HEK293 (cell line): ENCODE data around the gene GUK1.
A peak's percentile ranks its signal among the peaks of the same experiment; 100 is the strongest.

Experiments
- CTCF ChIA-PET: fragments of 350-600 bp; formaldehyde crosslinking; extraction: SDS; loops from one replicate; lab custom pipeline; 2021; ENCODE audit warnings: antibody characterized with exemption; lab: Yijun Ruan, JAX
- POLR2A ChIA-PET: fragments of 300-600 bp; formaldehyde crosslinking; extraction: SDS; loops from one replicate; lab custom pipeline; 2020; ENCODE audit warnings: antibody characterized with exemption, inconsistent platforms; lab: Yijun Ruan, JAX
- H3K27ac ChIP-seq: fragments of 200-500 bp; sonication (Bioruptor generic); 2 replicates; pipeline ENCODE4 v1.5.1; 2014; ENCODE audit warnings: low read depth, low read length, control low read depth, inconsistent platforms; ENCODE audit errors: extremely low read depth
- H3K36me3 ChIP-seq, 2 experiments: fragments of 200-500 bp in 1 of 2; sonication (Bioruptor generic) in 1 of 2; 1 replicate in 1 of 2; 2 replicates in 1 of 2; pipeline ENCODE4 v1.5.1; 2014 to 2017; ENCODE audit warnings: inconsistent platforms in 2 of 2, low read length in 2 of 2; ENCODE audit not compliant: control insufficient read depth in 2 of 2, insufficient read depth in 1 of 2
- H3K4me1 ChIP-seq: fragments of 200-500 bp; sonication (Bioruptor generic); 2 replicates; pipeline ENCODE4 v1.5.1; 2014; ENCODE audit warnings: mild to moderate bottlenecking, low read length, inconsistent platforms; ENCODE audit not compliant: control insufficient read depth, insufficient read depth
- H3K4me3 ChIP-seq: 2 replicates; pipeline ENCODE4 v1.5.1; 2011; ENCODE audit warnings: low read depth, mild to moderate bottlenecking, control low read depth, low read length, moderate library complexity
- H3K9me3 ChIP-seq: fragments of 200-500 bp; sonication (Bioruptor generic); 2 replicates; pipeline ENCODE4 v1.5.1; 2014; ENCODE audit warnings: low read depth, low read length, inconsistent platforms; ENCODE audit not compliant: control insufficient read depth, insufficient read depth
- BCL11A ChIP-seq: fragments of 450-650 bp; formaldehyde crosslinking; IDR thresholded peaks from 2 replicates; pipeline ENCODE4 v1.5.1; 2016; ENCODE audit warnings: low read depth, missing biosample characterization, missing genetic modification characterization
- BCL11B ChIP-seq: fragments of 450-650 bp; formaldehyde crosslinking; IDR thresholded peaks from 2 replicates; pipeline ENCODE4 v1.5.1; 2016; ENCODE audit warnings: low read depth, missing biosample characterization, missing genetic modification characterization
- EGR2 ChIP-seq: fragments of 450-650 bp; formaldehyde crosslinking; IDR thresholded peaks from 2 replicates; pipeline ENCODE4 v1.5.1; 2016; ENCODE audit warnings: low read depth, missing biosample characterization, missing genetic modification characterization
- GLIS2 ChIP-seq: fragments of 450-650 bp; formaldehyde crosslinking; IDR thresholded peaks from 2 replicates; pipeline ENCODE4 v1.5.1; 2016; ENCODE audit warnings: missing biosample characterization, missing genetic modification characterization
- KLF10 ChIP-seq: fragments of 450-650 bp; IDR thresholded peaks from 2 replicates; pipeline ENCODE4 v1.5.1; 2018; ENCODE audit warnings: missing biosample characterization, mild to moderate bottlenecking, missing genetic modification characterization
- PATZ1 ChIP-seq: fragments of 450-650 bp; formaldehyde crosslinking; IDR thresholded peaks from 2 replicates; pipeline ENCODE4 v1.5.1; 2016; ENCODE audit warnings: missing biosample characterization, missing genetic modification characterization
- PRDM1 ChIP-seq: fragments of 450-650 bp; formaldehyde crosslinking; IDR thresholded peaks from 2 replicates; pipeline ENCODE4; 2016; ENCODE audit warnings: missing biosample characterization, missing genetic modification characterization
- REST ChIP-seq: fragments of 450-650 bp; formaldehyde crosslinking; IDR thresholded peaks from 2 replicates; pipeline ENCODE4 v1.5.1; 2016; ENCODE audit warnings: missing biosample characterization, missing genetic modification characterization
- YY1 ChIP-seq: fragments of 450-650 bp; formaldehyde crosslinking; IDR thresholded peaks from 2 replicates; pipeline ENCODE4 v1.5.1; 2018; ENCODE audit warnings: missing biosample characterization, missing genetic modification characterization
- ZBTB1 ChIP-seq: fragments of 450-650 bp; formaldehyde crosslinking; IDR thresholded peaks from 2 replicates; pipeline ENCODE4 v1.5.1; 2016; ENCODE audit warnings: missing biosample characterization, missing genetic modification characterization
- ZBTB17 ChIP-seq: fragments of 450-650 bp; formaldehyde crosslinking; IDR thresholded peaks from 2 replicates; pipeline ENCODE4 v1.5.1; 2016; ENCODE audit warnings: missing biosample characterization, missing genetic modification characterization
- ZBTB44 ChIP-seq: fragments of 450-650 bp; IDR thresholded peaks from 2 replicates; pipeline ENCODE4 v1.5.1; 2018; ENCODE audit warnings: missing biosample characterization, mild to moderate bottlenecking, missing genetic modification characterization
- ZBTB8A ChIP-seq: fragments of 450-650 bp; formaldehyde crosslinking; IDR thresholded peaks from 2 replicates; pipeline ENCODE4 v1.5.1; 2016; ENCODE audit warnings: missing biosample characterization, missing genetic modification characterization
- ZFP37 ChIP-seq: fragments of 450-650 bp; formaldehyde crosslinking; IDR thresholded peaks from 2 replicates; pipeline ENCODE4 v1.5.1; 2016; ENCODE audit warnings: missing biosample characterization, missing genetic modification characterization
- ZNF148 ChIP-seq: fragments of 450-650 bp; formaldehyde crosslinking; IDR thresholded peaks from 2 replicates; pipeline ENCODE4 v1.5.0; 2017; ENCODE audit warnings: missing biosample characterization, missing genetic modification characterization, borderline replicate concordance
- ZNF16 ChIP-seq: fragments of 450-650 bp; formaldehyde crosslinking; IDR thresholded peaks from 2 replicates; pipeline ENCODE4 v1.5.1; 2016; ENCODE audit warnings: low read depth, missing biosample characterization, missing genetic modification characterization
- ZNF2 ChIP-seq: fragments of 450-650 bp; formaldehyde crosslinking; IDR thresholded peaks from 2 replicates; pipeline ENCODE4 v1.5.1; 2016; ENCODE audit warnings: missing biosample characterization, missing genetic modification characterization
- ZNF211 ChIP-seq: fragments of 450-650 bp; formaldehyde crosslinking; IDR thresholded peaks from 2 replicates; pipeline ENCODE4 v1.5.1; 2016; ENCODE audit warnings: low read depth, missing biosample characterization, missing genetic modification characterization
- ZNF362 ChIP-seq: fragments of 450-650 bp; formaldehyde crosslinking; IDR thresholded peaks from 2 replicates; pipeline ENCODE4 v1.5.1; 2016; ENCODE audit warnings: missing biosample characterization, missing genetic modification characterization
- ZNF529 ChIP-seq: fragments of 450-650 bp; formaldehyde crosslinking; IDR thresholded peaks from 2 replicates; pipeline ENCODE4 v1.5.1; 2017; ENCODE audit warnings: missing genetic modification characterization, missing biosample characterization; ENCODE audit not compliant: insufficient replicate concordance
- ZNF561 ChIP-seq: fragments of 450-650 bp; IDR thresholded peaks from 2 replicates; pipeline ENCODE4 v1.5.1; 2018; ENCODE audit warnings: missing biosample characterization, missing genetic modification characterization, borderline replicate concordance
- ZNF571 ChIP-seq: fragments of 450-650 bp; formaldehyde crosslinking; IDR thresholded peaks from 2 replicates; pipeline ENCODE4 v1.5.0; 2017; ENCODE audit warnings: missing biosample characterization, missing genetic modification characterization
- ZNF585B ChIP-seq: fragments of 450-650 bp; formaldehyde crosslinking; IDR thresholded peaks from 2 replicates; pipeline ENCODE4 v1.5.1; 2016; ENCODE audit warnings: missing biosample characterization, missing genetic modification characterization
- ZNF654 ChIP-seq: fragments of 450-650 bp; formaldehyde crosslinking; IDR thresholded peaks from 2 replicates; pipeline ENCODE4 v1.5.1; 2016; ENCODE audit warnings: low read depth, missing biosample characterization, missing genetic modification characterization
- ZNF768 ChIP-seq: fragments of 450-650 bp; formaldehyde crosslinking; IDR thresholded peaks from 2 replicates; pipeline ENCODE4 v1.5.1; 2018; ENCODE audit warnings: missing biosample characterization, mild to moderate bottlenecking, missing genetic modification characterization
- ZNF785 ChIP-seq: fragments of 450-650 bp; formaldehyde crosslinking; IDR thresholded peaks from 2 replicates; pipeline ENCODE4 v1.5.1; 2016; ENCODE audit warnings: missing biosample characterization, missing genetic modification characterization

GUK1 gene

GRCh38 chr1:228165372-228166169 lies 25.5 kb downstream of the GUK1 start, which contains the start of gene IBA57:
IBA57 (plus strand) TSS chr1:228165804; CDS start chr1:228165817, 13 bp downstream.
- no peaks in the 10 kb centered on the region for H3K9me3 ChIP-seq
- peaks cover 4% of the 10 kb centered on the region for H3K4me1 ChIP-seq
- H3K27ac ChIP-seq = peak within 1 kb of the TSS; percentile 96
- POLR2A ChIA-PET = interaction anchor here (0.5 to 7.7 kb wide), 24 partner anchors 8 to 1436 kb away, joined by 3 to 82 read pairs (median 5); partner anchors contain the start of genes ARF1, GJC2, GUK1 and TRIM11
- CTCF ChIA-PET = interaction anchor here (0.5 to 6.1 kb wide), 27 partner anchors 8 to 1020 kb away, joined by 3 to 50 read pairs (median 4); no protein-coding TSS in a partner anchor
- H3K36me3 ChIP-seq = peaks cover 0 to 3% of the 10 kb centered on the region in 2 experiments; a peak in 1 of 3 replicates
- peak within 1 kb of the TSS; percentile 62 for H3K4me3 ChIP-seq
- TF ChIP-seq ZNF529 (tag by site-specific recombination) (no peak), REST (0 out of 2 replicates have a peak, but pooled peaks have one; percentile 9), BCL11B (peak; percentile 72), ZNF571 (tag by site-specific recombination) (no peak), ZNF654 (tag by site-specific recombination) (no peak), ZBTB1 (tag by site-specific recombination) (peak; percentile 98), PRDM1 (tag by site-specific recombination) (no peak), ZFP37 (tag by site-specific recombination) (no peak), GLIS2 (tag by site-specific recombination) (no peak), KLF10 (tag by site-specific recombination) (peak; percentile 97), ZNF211 (tag by site-specific recombination) (no peak), ZNF148 (no peak), ZNF362 (tag by site-specific recombination) (no peak), ZBTB17 (tag by site-specific recombination) (peak; percentile 52; the same call in 1 of the 2 replicates), ZNF785 (tag by site-specific recombination) (0 out of 2 replicates have a peak, but pooled peaks have one; percentile 51), ZNF561 (tag by site-specific recombination) (peak; percentile 100), EGR2 (tag by site-specific recombination) (peak; percentile 70), YY1 (peak; percentile 98), ZNF585B (tag by site-specific recombination) (no peak), ZNF16 (no peak), ZNF2 (tag by site-specific recombination) (no peak; the same call in 1 of the 2 replicates), BCL11A (tag by site-specific recombination) (peak; percentile 80; the same call in 1 of the 2 replicates), ZBTB44 (tag by site-specific recombination) (peak; percentile 83), ZNF768 (tag by site-specific recombination) (no peak), ZBTB8A (tag by site-specific recombination) (peak; percentile 99; the same call in 1 of the 2 replicates), PATZ1 (tag by site-specific recombination) (peak; percentile 94; the same call in 1 of the 2 replicates)
